Astrocyte (in vitro differentiated cells and primary cell): ENCODE results near the gene GSE1.

Experiments used
- CTCF ChIP-seq: IDR thresholded peaks from 2 replicates; pipeline ENCODE4 v1.5.1; 2011; ENCODE audit warnings: low read depth, mild to moderate bottlenecking, inconsistent platforms, low read length, moderate library complexity; ENCODE audit not compliant: insufficient read depth
- EZH2 ChIP-seq: IDR thresholded peaks from 2 replicates; pipeline ENCODE4 v1.6.1; 2012; ENCODE audit warnings: mild to moderate bottlenecking, low read length, inconsistent platforms; ENCODE audit not compliant: insufficient read depth

GRCh38 chr16:85639529-85640253 lies 26.6 kb downstream of the GSE1 start:
- no peak for TF ChIP-seq CTCF
- no peak for TF ChIP-seq EZH2
